OCI-LY7 (cell line): ENCODE measurements around the gene HELZ. TPM values are rescaled to one million over a fixed set of nuclear protein-coding genes. Genes with fewer than 3 reads are reported as not detected.
"Not testable (repeated sequence)": the region's sequence is repeated elsewhere in the genome, so short reads cannot be mapped to it uniquely, and the experiment has no call there.

Experiments used
- BruUV-seq: library from RNA; stranded (reverse); fragments of 400-500 nt; replicated peaks from 2 replicates; lab custom pipeline; 2021; lab: Mats Ljungman, UMichigan
- CTCF ChIA-PET: fragments of 300-600 bp; sonication (Branson Sonifier 250); formaldehyde crosslinking; loops from one replicate; lab custom pipeline; 2022; ENCODE audit warnings: antibody characterized with exemption; ENCODE audit not compliant: unreplicated experiment; lab: Charles Lee
- POLR2A ChIA-PET: fragments of 300-600 bp; sonication (Branson Sonifier 250); formaldehyde crosslinking; loops from one replicate; lab custom pipeline; 2022; ENCODE audit warnings: antibody characterized with exemption; lab: Charles Lee
- DNase-seq: peaks from one replicate; pipeline ENCODE4 v3.0.0-alpha.2; 2015; ENCODE audit warnings: low spot score
- H2AFZ ChIP-seq: fragments of 200-600 bp; sonication (generic), shearing (Covaris generic); 2 replicates; pipeline ENCODE4 v1.6.1; 2014; ENCODE audit warnings: mild to moderate bottlenecking, antibody characterized with exemption, low read length, moderate library complexity
- H3K27ac ChIP-seq: fragments of 200-600 bp; sonication (generic); 2 replicates; pipeline ENCODE4 v1.5.1; 2014; ENCODE audit warnings: mixed run types, low read depth, mild to moderate bottlenecking, moderate library complexity, low read length, inconsistent platforms; ENCODE audit not compliant: poor library complexity, severe bottlenecking
- H3K36me3 ChIP-seq: fragments of 200-600 bp; sonication (generic); 2 replicates; pipeline ENCODE4 v1.6.1; 2014; ENCODE audit warnings: mild to moderate bottlenecking, antibody characterized with exemption, low read length, moderate library complexity, mixed read lengths; ENCODE audit not compliant: insufficient read depth
- H3K4me1 ChIP-seq: fragments of 200-600 bp; sonication (generic); 2 replicates; pipeline ENCODE4 v1.5.1; 2014; ENCODE audit warnings: mild to moderate bottlenecking, low read length; ENCODE audit not compliant: insufficient read depth, poor library complexity, severe bottlenecking
- H3K4me2 ChIP-seq: fragments of 200-600 bp; sonication (generic); 2 replicates; pipeline ENCODE4 v1.6.1; 2014; ENCODE audit warnings: mild to moderate bottlenecking, low read length
- H3K4me3 ChIP-seq: fragments of 200-600 bp; sonication (generic); 2 replicates; pipeline ENCODE4 v1.5.1; 2014; ENCODE audit warnings: mild to moderate bottlenecking, low read depth, low read length; ENCODE audit not compliant: poor library complexity, severe bottlenecking
- H3K79me2 ChIP-seq: fragments of 200-600 bp; sonication (generic); 2 replicates; pipeline ENCODE4 v1.6.1; 2016; ENCODE audit warnings: low read depth, mild to moderate bottlenecking, low read length, moderate library complexity, mixed read lengths; ENCODE audit not compliant: insufficient read depth
- H3K9me2 ChIP-seq: fragments of 200-600 bp; sonication (generic); 2 replicates; pipeline ENCODE4 v1.6.1; 2016; ENCODE audit warnings: mild to moderate bottlenecking, low read length, mixed read lengths; ENCODE audit not compliant: insufficient read depth
- H3K9me3 ChIP-seq: fragments of 200-600 bp; sonication (generic); 2 replicates; pipeline ENCODE4 v1.6.1; 2014; ENCODE audit warnings: mild to moderate bottlenecking, mixed run types, low read length, mixed read lengths
- H4K20me1 ChIP-seq: fragments of 200-600 bp; sonication (generic); 2 replicates; pipeline ENCODE4 v1.6.1; 2014; ENCODE audit warnings: mild to moderate bottlenecking, antibody characterized with exemption, low read length, moderate library complexity, mixed read lengths; ENCODE audit not compliant: insufficient read depth
- EZH2phosphoT487 ChIP-seq: fragments of 200-600 bp; sonication (generic); IDR thresholded peaks from 2 replicates; pipeline ENCODE4 v1.6.1; 2018; ENCODE audit warnings: low read depth, borderline replicate concordance, mild to moderate bottlenecking, mixed run types, antibody characterized with exemption, low read length, moderate library complexity, mixed read lengths
- intact Hi-C: fragments of 100-400 bp; cut with micrococcal nuclease; formaldehyde crosslinking; loops from one replicate; pipeline ENCODE4 v1.10.0; 2022; ENCODE audit not compliant: unreplicated experiment
- total RNA-seq, 2 experiments: library from RNA; depleted of rRNA in 1 of 2; stranded (reverse); fragments of >200 nt in 1 of 2; shearing (Covaris generic) in 1 of 2; gene quantifications; 2 replicates each; pipeline ENCODE4 v1.2.3, GENCODE V29; 2014 to 2022
- TF ChIP-seq, protein P1 (sequence below): fragments of 200-600 bp; sonication (generic); conservative IDR thresholded peaks from 2 replicates; pipeline ENCODE4 v1.5.1; 2014; ENCODE audit warnings: mild to moderate bottlenecking, antibody characterized with exemption, low read length, moderate library complexity, mixed read lengths

The HELZ gene
- total RNA-seq, 2 experiments from 2014 or later = 33.9 to 58.9 TPM

DNA sequence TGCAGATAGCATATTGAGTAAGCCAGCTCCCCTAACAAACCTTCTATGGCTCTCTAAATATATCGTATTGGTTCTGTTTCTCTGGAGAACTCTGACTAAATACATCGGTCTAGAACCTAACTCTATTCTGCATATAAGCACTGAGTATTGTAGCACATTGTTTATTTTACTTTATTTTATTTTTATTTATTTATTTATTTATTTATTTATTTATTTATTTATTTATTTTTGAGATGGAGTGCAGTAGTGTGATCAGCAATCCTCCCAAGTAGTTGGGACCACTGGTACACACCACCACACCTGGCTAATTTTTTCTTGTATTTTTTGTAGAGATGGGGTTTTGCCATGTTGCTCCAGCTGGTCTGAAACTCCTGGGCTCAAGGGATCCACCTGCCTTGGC is 28.9 kb upstream of the HELZ start:
- H3K79me2 ChIP-seq = no peaks in the 10 kb centered on the region
- ChIA-PET POLR2A (interaction anchor here (1.2 kb wide), 1 partner anchor 11 kb away, joined by 4 read pairs; no protein-coding TSS in a partner anchor), CTCF (no interaction called here)
- H4K20me1 ChIP-seq = no peaks in the 10 kb centered on the region
- H3K27ac ChIP-seq = no peak overlapping the region
- H3K4me3 ChIP-seq = no peak overlapping the region
- TF ChIP-seq, protein P1, sequence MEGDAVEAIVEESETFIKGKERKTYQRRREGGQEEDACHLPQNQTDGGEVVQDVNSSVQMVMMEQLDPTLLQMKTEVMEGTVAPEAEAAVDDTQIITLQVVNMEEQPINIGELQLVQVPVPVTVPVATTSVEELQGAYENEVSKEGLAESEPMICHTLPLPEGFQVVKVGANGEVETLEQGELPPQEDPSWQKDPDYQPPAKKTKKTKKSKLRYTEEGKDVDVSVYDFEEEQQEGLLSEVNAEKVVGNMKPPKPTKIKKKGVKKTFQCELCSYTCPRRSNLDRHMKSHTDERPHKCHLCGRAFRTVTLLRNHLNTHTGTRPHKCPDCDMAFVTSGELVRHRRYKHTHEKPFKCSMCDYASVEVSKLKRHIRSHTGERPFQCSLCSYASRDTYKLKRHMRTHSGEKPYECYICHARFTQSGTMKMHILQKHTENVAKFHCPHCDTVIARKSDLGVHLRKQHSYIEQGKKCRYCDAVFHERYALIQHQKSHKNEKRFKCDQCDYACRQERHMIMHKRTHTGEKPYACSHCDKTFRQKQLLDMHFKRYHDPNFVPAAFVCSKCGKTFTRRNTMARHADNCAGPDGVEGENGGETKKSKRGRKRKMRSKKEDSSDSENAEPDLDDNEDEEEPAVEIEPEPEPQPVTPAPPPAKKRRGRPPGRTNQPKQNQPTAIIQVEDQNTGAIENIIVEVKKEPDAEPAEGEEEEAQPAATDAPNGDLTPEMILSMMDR = no peak
- TF ChIP-seq EZH2phosphoT487 = no peak
- no peak overlapping the region for H2AFZ ChIP-seq
- BruUV-seq = no TSS peak
- no peaks in the 10 kb centered on the region for H3K36me3 ChIP-seq
- H3K9me2 ChIP-seq = no peaks in the 10 kb centered on the region
- no peaks in the 10 kb centered on the region for H3K4me1 ChIP-seq
- no peak overlapping the region for H3K4me2 ChIP-seq
- DNase-seq = no peak
- intact Hi-C loops = no loop called here
- no peaks in the 10 kb centered on the region for H3K9me3 ChIP-seq

DNA sequence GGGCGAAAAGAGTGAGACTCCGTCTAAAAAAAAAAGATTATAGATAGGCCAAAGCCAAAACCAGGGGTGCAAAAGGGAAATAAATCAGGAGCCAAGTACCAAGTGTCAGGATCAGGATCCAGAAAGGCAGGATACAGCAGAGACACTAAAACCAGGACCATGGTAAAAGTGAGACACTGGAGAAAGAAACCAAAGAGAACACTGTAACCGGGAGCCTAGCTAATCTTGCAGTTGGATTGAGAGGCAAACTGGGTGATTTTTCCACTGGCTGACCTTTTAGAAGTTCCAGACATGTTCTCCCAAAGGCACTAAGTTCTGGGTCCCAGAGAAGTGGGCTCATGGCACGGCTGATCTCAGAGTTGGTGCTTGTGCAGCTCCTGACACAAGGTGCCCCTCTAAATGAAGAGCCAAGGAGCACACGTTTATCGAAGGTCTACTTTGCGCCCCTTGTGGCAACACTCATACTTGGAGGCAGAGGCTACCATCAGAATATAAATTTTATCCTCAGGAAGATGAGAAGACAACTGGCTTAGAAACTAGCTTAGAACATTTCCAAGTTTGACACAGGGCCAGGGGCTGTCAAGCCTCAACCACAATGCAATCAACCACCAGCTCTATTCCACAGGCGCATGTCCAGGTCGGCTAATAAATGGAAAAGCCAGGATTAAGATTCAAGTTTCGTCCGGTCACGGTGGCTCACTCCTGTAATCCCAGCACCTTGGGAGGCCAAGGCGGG is 27.5 kb upstream of the HELZ start:
- Histone ChIP-seq H3K4me3 (no peak overlapping the region), H3K4me1 (no peaks in the 10 kb centered on the region), H3K27ac (no peak overlapping the region), H4K20me1 (no peaks in the 10 kb centered on the region), H3K36me3 (no peaks in the 10 kb centered on the region), H3K9me2 (no peaks in the 10 kb centered on the region), H3K9me3 (no peaks in the 10 kb centered on the region), H2AFZ (no peak overlapping the region), H3K4me2 (no peak overlapping the region), H3K79me2 (no peaks in the 10 kb centered on the region)
- DNase-seq = peak; percentile 26
- TF ChIP-seq, protein P1 = peak; percentile 66
- no peak for TF ChIP-seq EZH2phosphoT487
- BruUV-seq = no TSS peak
- CTCF ChIA-PET = no interaction called here
- intact Hi-C loops = no loop called here
- POLR2A ChIA-PET = interaction anchor here (0.6 to 0.7 kb wide), 2 partner anchors 70 to 529 kb away, joined by 3 read pairs; no protein-coding TSS in a partner anchor

DNA sequence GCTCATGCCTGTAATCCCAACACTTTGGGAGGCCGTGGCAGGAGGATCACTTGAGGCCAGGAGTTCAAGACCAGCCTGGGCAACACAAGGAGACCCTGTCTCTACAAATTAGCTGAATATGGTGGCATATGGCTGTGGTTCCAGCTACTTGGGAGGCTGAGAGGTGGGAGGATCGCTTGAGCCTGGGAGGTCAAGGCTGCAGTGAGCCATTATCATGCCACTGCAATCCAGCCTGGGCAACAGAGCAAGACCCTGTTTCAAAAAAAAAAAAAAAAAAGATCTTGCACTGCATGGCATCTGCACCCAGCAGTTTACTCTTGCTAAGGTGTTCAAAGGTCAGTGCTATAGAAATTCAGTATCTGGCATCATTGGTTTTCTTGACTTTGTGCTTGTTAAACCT is 26.2 kb upstream of the HELZ start:
- H4K20me1 ChIP-seq, H3K9me2 ChIP-seq, DNase-seq, H3K27ac ChIP-seq, H3K4me3 ChIP-seq, H3K36me3 ChIP-seq, CTCF ChIA-PET, H3K9me3 ChIP-seq, H3K79me2 ChIP-seq, intact Hi-C loops, H2AFZ ChIP-seq, BruUV-seq, H3K4me1 ChIP-seq, H3K4me2 ChIP-seq: not testable (repeated sequence)
- POLR2A ChIA-PET = interaction anchor here (0.7 kb wide), 1 partner anchor 1490 kb away, joined by 3 read pairs; no protein-coding TSS in a partner anchor
